HL-60 (cell line): ENCODE data around the gene PSTPIP1.

Experiments
- DNase-seq, 2 experiments: peaks; one replicate each; pipeline ENCODE4 v3.0.0-alpha.2; 2010 to 2020; ENCODE audit warnings: low read depth in 1 of 2, low spot score in 1 of 2
- H3K27ac ChIP-seq: fragments of 250-450 bp; sonication (Bioruptor Pico); replicated peaks from 2 replicates; pipeline ENCODE4 v1.5.1; 2020; ENCODE audit warnings: mild to moderate bottlenecking, moderate library complexity
- H3K27me3 ChIP-seq: fragments of 250-450 bp; sonication (Bioruptor Pico); 2 replicates; pipeline ENCODE4 v1.5.1; 2021; ENCODE audit warnings: mild to moderate bottlenecking, moderate library complexity; ENCODE audit not compliant: insufficient read depth, poor library complexity, severe bottlenecking
- H3K4me3 ChIP-seq: replicated peaks from 2 replicates; pipeline ENCODE4 v1.5.1; 2011; ENCODE audit warnings: mild to moderate bottlenecking, control low read depth, low read length; ENCODE audit not compliant: insufficient read depth
- CTCF ChIP-seq: IDR thresholded peaks from one replicate; pipeline ENCODE4 v1.5.1; 2011; ENCODE audit warnings: low read length, control low read depth, inconsistent platforms; ENCODE audit not compliant: insufficient read depth
- GABPA ChIP-seq: IDR thresholded peaks from 2 replicates; pipeline ENCODE4 v1.6.1; 2012; ENCODE audit warnings: low read depth
- POLR2AphosphoS5 ChIP-seq: IDR thresholded peaks from 2 replicates; pipeline ENCODE4 v1.6.1; 2012; ENCODE audit warnings: low read depth
- REST ChIP-seq: IDR thresholded peaks from 2 replicates; pipeline ENCODE4 v1.6.1; 2012; ENCODE audit warnings: low read depth; ENCODE audit not compliant: insufficient replicate concordance
- SPI1 ChIP-seq: IDR thresholded peaks from 2 replicates; pipeline ENCODE4 v1.6.1; 2012; ENCODE audit warnings: low read depth, mild to moderate bottlenecking, borderline replicate concordance

Gene PSTPIP1

GRCh38 chr15:77009646-77010311 lies 14.9 kb downstream of the PSTPIP1 start:
- Histone ChIP-seq H3K27ac (no peak overlapping the region), H3K27me3 (no peaks in the 10 kb centered on the region), H3K4me3 (no peak overlapping the region)
- TF ChIP-seq GABPA (no peak), POLR2AphosphoS5 (no peak), SPI1 (no peak), CTCF (no peak), REST (no peak)
- no peak for DNase-seq

GRCh38 chr15:77010312-77010686 lies 15.4 kb downstream of the PSTPIP1 start:
- H3K27me3 ChIP-seq = no peaks in the 10 kb centered on the region
- no peak for DNase-seq
- no peak for TF ChIP-seq POLR2AphosphoS5
- no peak for TF ChIP-seq GABPA
- TF ChIP-seq SPI1 = no peak
- TF ChIP-seq CTCF = no peak
- no peak for TF ChIP-seq REST
- no peak overlapping the region for H3K4me3 ChIP-seq
- H3K27ac ChIP-seq = no peak overlapping the region

GRCh38 chr15:77010857-77011256 lies 15.9 kb downstream of the PSTPIP1 start:
- Histone ChIP-seq H3K4me3 (no peak overlapping the region), H3K27ac (no peak overlapping the region), H3K27me3 (no peaks in the 10 kb centered on the region)
- TF ChIP-seq POLR2AphosphoS5 (no peak), GABPA (no peak), CTCF (no peak), SPI1 (no peak), REST (no peak)
- DNase-seq = no peak
